ENCODE measurements around the gene SYNM.

The SYNM gene

DNA sequence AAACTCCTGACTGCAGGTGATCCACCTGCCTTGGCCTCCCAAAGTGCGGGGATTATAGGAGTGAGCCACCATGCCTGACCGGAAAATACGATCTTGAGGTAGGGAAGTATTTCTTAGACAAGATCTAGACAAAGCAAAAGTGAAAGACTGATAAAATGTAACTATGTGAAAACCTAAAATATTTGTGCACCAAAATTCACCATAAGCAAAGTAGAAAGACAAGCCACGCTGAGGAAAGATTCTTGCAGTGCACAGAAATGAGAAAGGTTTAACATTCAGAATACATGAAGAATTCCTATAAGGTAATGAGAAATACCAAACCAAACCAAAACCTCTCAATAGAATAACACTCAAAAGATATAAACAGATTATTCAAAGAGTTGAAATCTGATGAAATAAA, 35.7 kb downstream of the SYNM start:
- DNase-seq (ENCODE audit: low read depth, low spot score) = no peak

- DNase-seq (ENCODE audit: low read depth, low spot score) = no peak
These were observed 37.1 kb downstream of the SYNM start for GRCh38 chr15:99141943-99142342.

GRCh38 chr15:99142562-99142961, 37.7 kb downstream of the SYNM start:
- no peak for DNase-seq (ENCODE audit: low read depth, low spot score)

DNA sequence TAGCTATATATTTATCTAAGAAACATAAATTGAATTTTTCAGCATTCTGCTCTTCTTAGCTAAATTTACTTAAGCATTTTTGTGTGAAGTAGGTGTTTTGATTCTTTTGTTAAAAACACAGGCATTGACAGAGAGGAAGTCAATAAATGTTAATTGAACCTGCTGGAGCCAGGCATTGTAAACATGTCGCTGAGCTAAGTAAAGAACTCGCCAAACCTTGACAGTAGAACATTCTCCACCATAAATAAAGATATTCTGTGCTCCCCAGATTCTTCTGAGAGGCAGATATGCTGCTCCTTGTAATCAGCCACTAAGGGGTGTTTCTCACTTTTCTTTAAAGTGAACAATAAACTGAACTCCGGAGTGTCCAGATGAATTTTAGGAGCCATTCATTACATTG, 38.4 kb downstream of the SYNM start:
- no peak for DNase-seq (ENCODE audit: low read depth, low spot score)

- no peak for DNase-seq (ENCODE audit: low read depth, low spot score)
These were observed 39.1 kb downstream of the SYNM start for GRCh38 chr15:99143655-99144610.

GRCh38 chr15:99145005-99145404, 40.1 kb downstream of the SYNM start:
- DNase-seq (ENCODE audit: low read depth, low spot score) = no peak

- no peak for DNase-seq (ENCODE audit: low read depth, low spot score)
These were observed 40.9 kb downstream of the SYNM start for GRCh38 chr15:99145778-99146177.

- no peak for DNase-seq (ENCODE audit: low read depth, low spot score)
These were observed 41.8 kb downstream of the SYNM start for GRCh38 chr15:99146661-99147060.

GRCh38 chr15:99148851-99149276, 44.0 kb downstream of the SYNM start:
- no peak for DNase-seq (ENCODE audit: low read depth, low spot score)

GRCh38 chr15:99149366-99149765, 44.5 kb downstream of the SYNM start:
- no peak for DNase-seq (ENCODE audit: low read depth, low spot score)

DNA sequence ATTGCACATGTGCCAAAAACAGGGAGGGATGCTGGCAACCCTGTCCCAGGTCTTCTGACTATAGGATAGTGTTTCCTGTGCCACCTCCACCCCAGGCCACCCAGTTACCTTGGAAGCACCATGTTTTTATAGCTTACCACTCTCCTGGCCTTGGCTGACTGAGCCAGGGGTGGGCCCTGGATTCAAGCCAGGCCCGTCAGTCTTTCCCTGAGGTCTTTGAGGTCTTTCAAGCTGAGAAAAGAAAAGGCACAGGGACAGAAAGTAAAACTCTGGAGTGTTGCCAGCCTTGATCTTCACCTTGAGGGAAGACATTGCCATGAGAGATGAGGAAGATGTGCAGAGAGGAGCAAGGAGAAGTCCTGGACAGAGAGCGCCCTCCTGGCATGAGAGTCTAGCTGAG, 46.3 kb downstream of the SYNM start:
- DNase-seq (ENCODE audit: low read depth, low spot score) = no peak

GRCh38 chr15:99153026-99153535, 48.2 kb downstream of the SYNM start:
- DNase-seq (ENCODE audit: low read depth, low spot score) = no peak

GRCh38 chr15:99154271-99154670, 49.4 kb downstream of the SYNM start:
- no peak for DNase-seq (ENCODE audit: low read depth, low spot score)

DNA sequence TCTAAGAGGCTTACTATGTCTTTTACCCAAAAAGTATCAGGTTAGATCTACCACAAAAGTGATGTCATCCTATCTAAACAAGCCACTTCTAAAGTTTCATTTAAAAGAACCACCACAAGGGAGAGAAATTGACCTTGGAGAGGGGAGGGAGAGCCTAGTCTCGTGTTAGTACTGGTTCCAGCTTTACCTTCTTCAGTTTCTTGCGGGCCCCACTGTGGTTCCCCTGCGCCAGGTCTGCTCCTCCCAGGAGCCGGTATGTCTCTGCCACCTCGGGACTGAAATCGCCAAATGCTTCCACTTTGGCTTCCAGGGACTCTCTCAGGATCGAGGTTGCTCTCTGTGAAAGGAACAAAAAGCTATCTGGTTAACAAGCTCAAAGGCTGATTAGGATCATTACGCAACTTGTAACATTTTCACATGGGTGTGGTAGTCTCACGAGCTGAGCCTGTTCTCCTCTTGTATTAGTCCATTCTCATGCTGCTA, 51.1 kb downstream of the SYNM start:
- DNase-seq (ENCODE audit: low read depth, low spot score) = no peak

DNA sequence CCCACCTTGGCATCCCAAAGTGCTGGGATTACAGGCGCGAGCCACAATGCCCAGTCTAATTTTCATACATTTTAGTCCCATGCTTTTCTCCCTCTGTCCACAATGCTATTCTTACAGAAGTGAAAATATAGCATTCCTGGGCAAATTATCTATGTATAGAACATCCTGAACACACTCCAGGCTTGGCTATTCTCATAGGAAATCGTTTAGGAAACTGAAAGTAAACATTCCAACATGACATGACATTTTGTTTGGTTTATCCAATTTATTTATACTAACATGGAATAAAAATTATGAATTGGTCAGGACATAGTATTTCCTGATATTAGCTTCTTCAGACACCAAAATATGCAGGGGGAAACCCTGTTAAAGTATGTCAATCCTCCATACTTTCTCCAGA, 52.6 kb downstream of the SYNM start:
- DNase-seq (ENCODE audit: low read depth, low spot score) = no peak

- no peak for DNase-seq (ENCODE audit: low read depth, low spot score)
These were observed 53.9 kb downstream of the SYNM start for GRCh38 chr15:99158626-99159412.

DNA sequence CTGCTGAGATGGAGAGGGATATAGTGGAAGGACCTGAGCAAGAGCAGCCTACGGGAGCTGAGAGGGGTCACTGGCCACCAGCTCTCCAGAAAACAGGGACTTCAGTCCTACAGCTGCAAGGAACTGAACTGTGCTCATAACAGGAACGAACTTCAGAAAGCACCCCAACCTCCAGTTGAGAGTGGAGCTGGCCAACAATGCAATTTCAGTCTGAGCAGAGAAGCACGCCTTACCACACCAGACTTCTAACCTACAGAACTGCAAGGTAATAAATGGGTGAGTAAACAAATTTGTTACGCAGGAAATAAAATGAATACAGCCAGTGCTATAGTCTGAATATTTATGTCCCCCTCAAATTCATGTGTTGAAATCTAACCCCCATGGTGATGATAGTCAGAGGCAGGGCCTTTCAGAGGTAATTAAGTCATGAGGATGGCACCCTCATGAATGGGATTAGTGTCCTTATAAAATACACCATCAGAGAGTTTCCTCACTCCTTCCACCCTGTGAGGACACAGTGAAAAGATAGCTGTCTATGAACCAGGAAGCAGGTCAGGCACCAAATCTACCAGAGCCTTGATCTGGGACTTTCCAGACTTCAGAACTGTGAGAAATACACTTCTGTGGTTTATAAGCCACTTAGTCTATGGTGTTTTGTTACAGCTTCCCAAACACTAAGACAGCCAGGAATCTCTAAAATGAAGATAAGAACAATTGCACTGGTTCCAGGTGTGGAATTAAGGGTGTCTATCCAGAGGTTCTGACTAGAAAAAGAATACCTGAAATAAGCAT, 58.6 kb downstream of the SYNM start:
- no peak for DNase-seq (ENCODE audit: low read depth, low spot score)

GRCh38 chr15:99164119-99164518, 59.2 kb downstream of the SYNM start:
- no peak for DNase-seq (ENCODE audit: low read depth, low spot score)

DNA sequence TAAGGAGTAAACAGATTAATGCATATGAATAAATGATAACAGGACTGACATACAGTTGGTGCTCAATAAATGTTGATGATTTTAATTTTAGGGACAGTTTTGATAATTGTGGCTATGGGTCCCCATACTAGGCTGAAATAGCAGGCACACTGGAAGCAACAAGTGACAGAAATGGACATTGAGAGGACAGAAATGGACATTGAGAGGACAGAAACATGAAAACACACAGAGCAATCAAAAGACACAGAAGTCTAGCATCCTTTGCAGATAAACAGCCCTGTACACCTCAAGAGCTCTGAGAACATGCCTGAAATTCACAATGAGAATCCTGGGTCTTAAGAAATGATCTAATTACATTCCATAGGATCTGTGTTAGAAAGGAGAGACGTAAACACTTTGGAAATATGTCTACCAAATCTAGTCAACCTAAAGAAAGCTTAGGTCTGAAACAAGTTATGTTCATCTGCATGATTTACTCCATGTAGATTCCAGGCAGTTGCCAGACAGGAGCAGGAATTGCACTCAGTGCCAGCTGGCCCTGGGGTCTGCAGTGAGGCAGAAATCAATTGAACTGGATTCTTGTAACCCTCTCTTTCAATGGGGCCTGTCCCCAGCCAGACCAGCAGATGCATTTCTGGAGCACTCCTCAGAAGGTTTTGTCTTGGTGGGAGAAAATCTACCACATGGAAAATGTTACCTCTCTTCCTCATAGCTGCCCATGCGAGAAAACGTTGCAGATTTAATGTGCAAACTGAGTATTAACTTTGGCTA, 60.3 kb downstream of the SYNM start:
- no peak for DNase-seq (ENCODE audit: low read depth, low spot score)

- no peak for DNase-seq (ENCODE audit: low read depth, low spot score)
These were observed 61.2 kb downstream of the SYNM start for GRCh38 chr15:99165956-99166689.

All from activated CD4-positive, CD25-positive, alpha-beta regulatory T cell treated with anti-CD3 and anti-CD28 coated beads, Interleukin-2, amount 50 U/mL, for 16 hours (primary cell).